A549 (cell line): ENCODE results near the gene FRRS1L. TPM values are rescaled to one million over a fixed set of nuclear protein-coding genes. Genes with fewer than 3 reads are reported as not detected.
A peak's percentile ranks its signal among the peaks of the same experiment; 100 is the strongest.

Source experiments
- ATAC-seq, 2 experiments: fragments of 200-7000 bp in 1 of 2; fragments of >200 bp in 1 of 2; cut with Nextera tagmentation in 1 of 2; cut with Tn5 transposase in 1 of 2; 3 replicates each; pipeline versions ENCODE4 v1.8.0 to v1.9.1; 2018 to 2020; ENCODE audit warnings: mild to moderate bottlenecking in 1 of 2, moderate library complexity in 1 of 2
- CTCF ChIA-PET: fragments of 300-600 bp; sonication (Branson Sonifier 250); formaldehyde crosslinking; extraction: SDS; loops from one replicate; lab custom pipeline; 2021; ENCODE audit warnings: antibody characterized with exemption, inconsistent platforms; lab: Yijun Ruan, JAX
- POLR2A ChIA-PET: fragments of 350-600 bp; formaldehyde crosslinking; extraction: SDS; loops from one replicate; lab custom pipeline; 2021; ENCODE audit warnings: antibody characterized with exemption, inconsistent platforms; lab: Yijun Ruan, JAX
- DNase-seq, 2 experiments: peaks; one replicate each; pipeline versions ENCODE4 v3.0.0 to v3.0.0-alpha.2; 2011 to 2016; ENCODE audit warnings: low read depth in 1 of 2, low spot score in 1 of 2
- FAIRE-seq: peaks from 2 replicates; lab custom pipeline; 2011; peaks lifted over from hg19 to GRCh38; lab: Jason Lieb, UNC
- H3K27ac ChIP-seq, 2 experiments: fragments of >200 bp; sonication (Bioruptor Twin); formaldehyde crosslinking; 3 replicates each; pipeline ENCODE4 v1.5.1; 2016 to 2017
- H3K4me1 ChIP-seq: fragments of >200 bp; sonication (Bioruptor Twin); formaldehyde crosslinking; 3 replicates; pipeline ENCODE4 v1.6.1; 2016
- H3K4me2 ChIP-seq: fragments of >200 bp; sonication (Bioruptor Twin); formaldehyde crosslinking; 3 replicates; pipeline ENCODE4 v1.6.1; 2016
- H3K4me3 ChIP-seq: fragments of >200 bp; sonication (Bioruptor Twin); formaldehyde crosslinking; 3 replicates; pipeline ENCODE4 v1.5.1; 2016
- H3K9me3 ChIP-seq: fragments of >200 bp; sonication (Bioruptor Twin); formaldehyde crosslinking; 3 replicates; pipeline ENCODE4 v1.6.1; 2016
- CHD4 ChIP-seq: fragments of 200-600 bp; sonication (generic); IDR thresholded peaks from 2 replicates; pipeline ENCODE4 v1.6.1; 2016; ENCODE audit warnings: antibody characterized with exemption, mild to moderate bottlenecking, borderline replicate concordance
- EP300 ChIP-seq, 2 experiments: fragments of >200 bp; sonication (Bioruptor Twin); formaldehyde crosslinking; IDR thresholded peaks; 2 replicates in 1 of 2; 3 replicates in 1 of 2; pipeline ENCODE4 v1.6.1; 2016 to 2017
- FOSL2 ChIP-seq, 2 experiments: fragments of 450-650 bp in 1 of 2; fragments of >200 bp in 1 of 2; sonication (Bioruptor Twin) in 1 of 2; formaldehyde crosslinking; IDR thresholded peaks; 2 replicates each; pipeline versions ENCODE4 v1.5.0 to v1.6.1; 2016 to 2020; ENCODE audit warnings: mild to moderate bottlenecking in 1 of 2, moderate library complexity in 1 of 2
- FOXS1 ChIP-seq: fragments of 250-450 bp; sonication (Bioruptor Pico); IDR thresholded peaks from 2 replicates; pipeline ENCODE4 v1.5.0; 2020; ENCODE audit warnings: mild to moderate bottlenecking, moderate library complexity
- HEYL ChIP-seq: fragments of 250-450 bp; sonication (Bioruptor Pico); IDR thresholded peaks from 2 replicates; pipeline ENCODE4 v1.8.0; 2021; ENCODE audit warnings: mild to moderate bottlenecking, moderate library complexity
- JUNB ChIP-seq: fragments of >200 bp; sonication (Bioruptor Twin); formaldehyde crosslinking; IDR thresholded peaks from 2 replicates; pipeline ENCODE4 v1.6.1; 2016
- MAZ ChIP-seq: fragments of 150-350 bp; IDR thresholded peaks from 2 replicates; pipeline ENCODE4 v1.6.1; 2014; ENCODE audit warnings: antibody characterized with exemption, low read depth, low read length, borderline replicate concordance
- PHF8 ChIP-seq: fragments of 200-600 bp; sonication (generic); IDR thresholded peaks from 2 replicates; pipeline ENCODE4 v1.6.1; 2016; ENCODE audit warnings: low read depth, mild to moderate bottlenecking, antibody characterized with exemption, moderate library complexity, borderline replicate concordance
- POLR2AphosphoS2 ChIP-seq: conservative IDR thresholded peaks from 2 replicates; pipeline ENCODE4 v1.6.1; 2012; ENCODE audit warnings: low read length, improper control_type of control experiment, inconsistent platforms
- RAD21 ChIP-seq, 2 experiments: fragments of >200 bp in 1 of 2; sonication (Bioruptor Twin) in 1 of 2; formaldehyde crosslinking in 1 of 2; IDR thresholded peaks in 1 of 2; conservative IDR thresholded peaks in 1 of 2; 2 replicates in 1 of 2; 3 replicates in 1 of 2; pipeline ENCODE4 v1.6.1; 2012 to 2018; ENCODE audit warnings: inconsistent platforms in 1 of 2
- RARB ChIP-seq: fragments of 250-450 bp; sonication (Bioruptor Pico); IDR thresholded peaks from 2 replicates; pipeline ENCODE4 v1.8.0; 2021; ENCODE audit warnings: mild to moderate bottlenecking, moderate library complexity
- ZC3H11A ChIP-seq: fragments of 450-650 bp; IDR thresholded peaks from 2 replicates; pipeline ENCODE4 v1.6.1; 2014; ENCODE audit warnings: antibody characterized with exemption, mild to moderate bottlenecking
- WGBS: methylation state at CpG from one replicate; pipeline ENCODE4 v1.1.6; 2017; ENCODE audit errors: missing lambda C conversion rate; 5-methylcytosine and 5-hydroxymethylcytosine counted together
- polyA minus RNA-seq: library from RNA; depleted of rRNA, polyadenylated mRNA; stranded (reverse); fragments of >200 nt; gene quantifications from 2 replicates; pipeline ENCODE4 v1.2.3, GENCODE V29; 2011; rRNA and poly(A)+ RNA removed
- polyA plus RNA-seq, 4 experiments: library from polyadenylated mRNA; depleted of rRNA in 3 of 4; stranded (reverse); fragments of >200 nt; fragmentation: RNase III in 1 of 4; extraction: RNeasy Plus Mini Kit Qiagen cat#74134 plus additional on column Dnase treatment in 1 of 4; gene quantifications; 2 replicates in 3 of 4; 3 replicates in 1 of 4; pipeline ENCODE4 v1.2.3, GENCODE V29; 2011 to 2017
- TF ChIP-seq, protein P1 (sequence below): fragments of 150-350 bp; IDR thresholded peaks from 2 replicates; pipeline ENCODE4 v1.6.1; 2014; ENCODE audit warnings: low read depth, mild to moderate bottlenecking, low read length
- TF ChIP-seq, protein P2 (sequence below): fragments of 450-650 bp; IDR thresholded peaks from 2 replicates; pipeline ENCODE4 v1.6.1; 2014; ENCODE audit warnings: antibody characterized with exemption
- TF ChIP-seq, protein P3 (sequence below): IDR thresholded peaks from 2 replicates; pipeline ENCODE4 v1.6.1; 2012

Gene FRRS1L, protein sequence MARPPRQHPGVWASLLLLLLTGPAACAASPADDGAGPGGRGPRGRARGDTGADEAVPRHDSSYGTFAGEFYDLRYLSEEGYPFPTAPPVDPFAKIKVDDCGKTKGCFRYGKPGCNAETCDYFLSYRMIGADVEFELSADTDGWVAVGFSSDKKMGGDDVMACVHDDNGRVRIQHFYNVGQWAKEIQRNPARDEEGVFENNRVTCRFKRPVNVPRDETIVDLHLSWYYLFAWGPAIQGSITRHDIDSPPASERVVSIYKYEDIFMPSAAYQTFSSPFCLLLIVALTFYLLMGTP
- polyA plus RNA-seq (2011; rRNA removed) (1.5 TPM in 2 replicates), polyA plus RNA-seq (2017; fragmentation: RNase III; extraction: RNeasy Plus Mini Kit Qiagen cat#74134 plus additional on column Dnase treatment) (0.42 to 0.59 TPM (median 0.54 TPM) in 3 replicates), polyA minus RNA-seq (1.2 and 2.0 TPM in 2 replicates)
- 0.24 and 0.26 TPM in 2 replicates for polyA plus RNA-seq (2012; cell fraction: cytosol; rRNA removed)
- polyA plus RNA-seq (2012; cell fraction: nucleus; rRNA removed) = 0.06 and 0.17 TPM in 2 replicates

DNA sequence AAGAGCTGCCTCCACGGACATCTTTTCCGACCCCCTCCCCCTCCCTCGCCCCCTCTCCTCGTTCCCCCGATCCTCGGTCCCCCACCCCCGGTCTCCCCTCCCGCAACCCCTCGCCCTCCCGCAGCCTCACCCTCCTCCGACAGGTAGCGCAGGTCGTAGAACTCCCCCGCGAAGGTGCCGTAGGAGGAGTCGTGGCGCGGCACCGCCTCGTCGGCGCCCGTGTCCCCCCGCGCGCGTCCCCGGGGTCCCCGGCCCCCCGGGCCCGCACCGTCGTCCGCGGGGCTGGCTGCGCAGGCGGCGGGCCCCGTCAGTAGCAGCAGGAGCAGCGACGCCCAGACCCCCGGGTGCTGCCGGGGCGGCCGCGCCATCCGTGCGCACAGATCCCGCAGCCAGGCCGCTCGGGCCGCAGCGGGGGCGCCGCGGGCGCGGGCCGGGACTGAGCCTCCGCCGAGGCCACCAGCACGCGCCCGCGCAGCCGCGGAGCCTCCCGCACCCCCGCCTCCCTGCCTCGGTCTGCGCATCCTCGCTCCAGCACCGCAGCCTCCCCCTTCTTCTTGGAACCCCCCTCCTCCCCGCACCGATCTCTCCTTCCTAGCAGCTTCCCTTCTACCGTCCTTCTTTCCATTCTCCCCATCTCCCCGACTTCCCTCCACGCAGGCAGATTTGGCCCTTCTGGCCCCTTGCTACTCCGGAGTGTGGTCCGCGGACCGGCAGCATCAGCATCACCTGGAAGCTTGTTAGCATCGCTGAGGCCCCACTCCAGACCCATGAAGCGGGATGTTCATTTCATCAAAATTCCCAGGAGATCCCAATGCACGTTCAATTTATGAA is at the start of gene FRRS1L:
TSS of gene FRRS1L (minus strand) at position 479 of the 831 bp plus-strand sequence. CDS start at position 368, 111 bp downstream.
- no peaks in the 10 kb centered on the region for H3K4me1 ChIP-seq
- FAIRE-seq (no peak), ATAC-seq (peak; percentile 59 to 60; a peak in 5 of 6 replicates), DNase-seq (no peak)
- peak within 1 kb of the TSS; percentile 44 for H3K4me3 ChIP-seq
- POLR2A ChIA-PET = no interaction called here
- WGBS = 46% methylated on average over 34 of the region's 86 CpGs
- peak within 1 kb of the TSS; percentile 69 for H3K4me2 ChIP-seq
- CTCF ChIA-PET = interaction anchor here (0.8 to 2.5 kb wide), 5 partner anchors 16 to 277 kb away, joined by 3 to 14 read pairs (median 4); no protein-coding TSS in a partner anchor
- peak within 1 kb of the TSS; percentile 47 to 76; a peak in 4 of 6 replicates for H3K27ac ChIP-seq
- TF ChIP-seq CHD4 (no peak), RAD21 (conservative IDR thresholded peaks at IDR 0.05 in 1 of 2, IDR thresholded peaks at IDR 0.05 in 1 of 2) (no peak), PHF8 (no peak)
- no peaks in the 10 kb centered on the region for H3K9me3 ChIP-seq

DNA sequence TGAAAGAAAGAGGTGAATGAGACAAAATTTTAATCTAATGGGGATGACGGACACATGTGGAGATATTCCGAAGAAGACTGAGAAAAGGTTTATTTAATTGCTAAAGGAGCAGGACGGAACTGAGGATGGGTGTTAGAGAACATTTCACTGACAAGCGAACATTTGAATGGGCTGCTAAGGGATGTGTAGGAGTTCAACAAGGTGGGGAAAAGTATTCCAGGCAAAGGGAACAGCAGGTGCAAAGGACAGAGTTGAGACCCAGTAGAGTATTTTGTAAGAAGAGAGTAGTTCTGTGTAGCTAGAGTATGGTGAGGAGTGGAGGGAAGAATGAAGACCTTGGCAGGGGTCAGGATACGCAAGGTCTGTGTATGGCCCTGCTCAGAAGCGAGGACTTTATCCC is 47.4 kb upstream of the FRRS1L start:
- CTCF ChIA-PET = interaction anchor here (0.9 to 3.1 kb wide), 4 partner anchors 9 to 31 kb away, joined by 3 to 13 read pairs (median 6); no protein-coding TSS in a partner anchor
- FAIRE-seq = no peak
- TF ChIP-seq, protein P1, sequence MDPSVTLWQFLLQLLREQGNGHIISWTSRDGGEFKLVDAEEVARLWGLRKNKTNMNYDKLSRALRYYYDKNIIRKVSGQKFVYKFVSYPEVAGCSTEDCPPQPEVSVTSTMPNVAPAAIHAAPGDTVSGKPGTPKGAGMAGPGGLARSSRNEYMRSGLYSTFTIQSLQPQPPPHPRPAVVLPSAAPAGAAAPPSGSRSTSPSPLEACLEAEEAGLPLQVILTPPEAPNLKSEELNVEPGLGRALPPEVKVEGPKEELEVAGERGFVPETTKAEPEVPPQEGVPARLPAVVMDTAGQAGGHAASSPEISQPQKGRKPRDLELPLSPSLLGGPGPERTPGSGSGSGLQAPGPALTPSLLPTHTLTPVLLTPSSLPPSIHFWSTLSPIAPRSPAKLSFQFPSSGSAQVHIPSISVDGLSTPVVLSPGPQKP = no peak
- TF ChIP-seq ZC3H11A = no peak
- no peak for TF ChIP-seq HEYL (CRISPR knock-in tag)
- TF ChIP-seq, protein P2, sequence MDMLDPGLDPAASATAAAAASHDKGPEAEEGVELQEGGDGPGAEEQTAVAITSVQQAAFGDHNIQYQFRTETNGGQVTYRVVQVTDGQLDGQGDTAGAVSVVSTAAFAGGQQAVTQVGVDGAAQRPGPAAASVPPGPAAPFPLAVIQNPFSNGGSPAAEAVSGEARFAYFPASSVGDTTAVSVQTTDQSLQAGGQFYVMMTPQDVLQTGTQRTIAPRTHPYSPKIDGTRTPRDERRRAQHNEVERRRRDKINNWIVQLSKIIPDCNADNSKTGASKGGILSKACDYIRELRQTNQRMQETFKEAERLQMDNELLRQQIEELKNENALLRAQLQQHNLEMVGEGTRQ = no peak
- TF ChIP-seq EP300 (IDR thresholded peaks at IDR 0.05) = no peak
- TF ChIP-seq POLR2AphosphoS2 = no peak
- TF ChIP-seq, protein P3, sequence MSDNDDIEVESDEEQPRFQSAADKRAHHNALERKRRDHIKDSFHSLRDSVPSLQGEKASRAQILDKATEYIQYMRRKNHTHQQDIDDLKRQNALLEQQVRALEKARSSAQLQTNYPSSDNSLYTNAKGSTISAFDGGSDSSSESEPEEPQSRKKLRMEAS = no peak
- TF ChIP-seq JUNB = no peak
- TF ChIP-seq FOXS1 (CRISPR knock-in tag) = no peak
- TF ChIP-seq RAD21 (conservative IDR thresholded peaks at IDR 0.05 in 1 of 2, IDR thresholded peaks at IDR 0.05 in 1 of 2) = no peak
- no peak for TF ChIP-seq MAZ
- TF ChIP-seq RARB (CRISPR knock-in tag) = no peak
- TF ChIP-seq FOSL2 (IDR thresholded peaks at IDR 0.05) = no peak
- no peak for TF ChIP-seq FOSL2 (CRISPR knock-in tag; IDR thresholded peaks at IDR 0.05)
- TF ChIP-seq, all 56 proteins: peak for 0
- no peaks in the 10 kb centered on the region for H3K9me3 ChIP-seq
- no peaks in the 10 kb centered on the region for H3K4me1 ChIP-seq
- ATAC-seq = no peak
- 85% methylated on average over 6 of the region's 6 CpGs for WGBS
- H3K4me2 ChIP-seq = no peak overlapping the region
- DNase-seq = no peak
- H3K4me3 ChIP-seq = no peak overlapping the region
- H3K27ac ChIP-seq = no peak overlapping the region
- POLR2A ChIA-PET = no interaction called here
